ENCODE data around the gene ACTBL2.

- TF ChIP-seq CTCF (conservative IDR thresholded peaks at IDR 0.05; ENCODE audit: low read depth, low read length) (no peak), EZH2 (IDR thresholded peaks at IDR 0.05; ENCODE audit: borderline replicate concordance, low read depth, low read length, poor library complexity, severe bottlenecking) (no peak)
Measured at GRCh38 chr5:57517250-57517649, 34.6 kb upstream of the ACTBL2 start.

Data from A673 (cell line).